HG03469 (cell line): ENCODE data around the gene BOLA1.
"Not testable (repeated sequence)": the region's sequence is repeated elsewhere in the genome, so short reads cannot be mapped to it uniquely, and the experiment has no call there.

Source experiments
- ATAC-seq: cut with Tn5 transposase; IDR thresholded peaks from one replicate; pipeline ENCODE4 v1.9.1; 2021; ENCODE audit warnings: mild to moderate bottlenecking, moderate library complexity, moderate number of reproducible peaks; ENCODE audit not compliant: unreplicated experiment

Gene BOLA1

DNA sequence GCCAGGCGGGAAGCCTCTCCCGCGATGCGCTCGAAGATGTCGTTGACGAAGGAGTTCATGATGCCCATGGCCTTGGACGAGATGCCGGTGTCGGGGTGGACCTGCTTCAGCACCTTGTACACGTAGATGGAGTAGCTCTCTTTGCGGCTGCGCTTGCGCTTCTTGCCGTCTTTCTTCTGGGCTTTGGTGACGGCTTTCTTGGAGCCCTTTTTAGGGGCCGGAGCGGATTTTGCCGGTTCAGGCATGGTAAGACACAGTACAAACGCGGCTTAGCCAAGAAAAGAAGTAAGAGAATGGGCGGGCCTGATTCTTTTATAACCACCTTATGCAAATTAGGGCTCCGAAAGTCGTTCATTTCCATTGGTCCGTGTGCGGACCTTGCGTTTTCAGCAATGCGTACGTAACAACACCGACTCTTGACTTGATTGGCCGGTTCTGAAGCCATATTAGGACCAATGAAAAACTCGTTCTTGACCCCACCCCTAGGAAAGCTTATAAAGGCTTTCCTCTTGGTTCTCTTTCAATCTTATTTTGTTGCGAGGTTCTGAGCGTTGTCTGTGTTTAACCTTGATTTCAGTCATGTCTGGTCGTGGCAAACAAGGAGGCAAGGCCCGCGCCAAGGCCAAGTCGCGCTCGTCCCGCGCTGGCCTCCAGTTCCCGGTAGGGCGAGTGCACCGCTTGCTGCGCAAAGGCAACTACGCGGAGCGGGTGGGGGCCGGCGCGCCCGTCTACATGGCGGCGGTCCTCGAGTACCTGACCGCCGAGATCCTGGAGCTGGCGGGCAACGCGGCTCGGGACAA lies 12.8 kb upstream of the BOLA1 start:
- ATAC-seq, result peak; percentile 33

DNA sequence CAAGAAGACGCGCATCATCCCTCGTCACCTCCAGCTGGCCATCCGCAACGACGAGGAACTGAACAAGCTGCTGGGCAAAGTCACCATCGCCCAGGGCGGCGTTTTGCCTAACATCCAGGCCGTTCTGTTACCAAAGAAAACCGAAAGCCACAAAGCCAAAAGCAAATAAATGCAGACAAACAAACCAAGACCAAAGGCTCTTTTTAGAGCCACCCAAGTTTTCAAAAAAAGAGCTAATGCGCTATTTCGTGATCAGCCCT lies 12.2 kb upstream of the BOLA1 start:
- not testable (repeated sequence) for ATAC-seq

DNA sequence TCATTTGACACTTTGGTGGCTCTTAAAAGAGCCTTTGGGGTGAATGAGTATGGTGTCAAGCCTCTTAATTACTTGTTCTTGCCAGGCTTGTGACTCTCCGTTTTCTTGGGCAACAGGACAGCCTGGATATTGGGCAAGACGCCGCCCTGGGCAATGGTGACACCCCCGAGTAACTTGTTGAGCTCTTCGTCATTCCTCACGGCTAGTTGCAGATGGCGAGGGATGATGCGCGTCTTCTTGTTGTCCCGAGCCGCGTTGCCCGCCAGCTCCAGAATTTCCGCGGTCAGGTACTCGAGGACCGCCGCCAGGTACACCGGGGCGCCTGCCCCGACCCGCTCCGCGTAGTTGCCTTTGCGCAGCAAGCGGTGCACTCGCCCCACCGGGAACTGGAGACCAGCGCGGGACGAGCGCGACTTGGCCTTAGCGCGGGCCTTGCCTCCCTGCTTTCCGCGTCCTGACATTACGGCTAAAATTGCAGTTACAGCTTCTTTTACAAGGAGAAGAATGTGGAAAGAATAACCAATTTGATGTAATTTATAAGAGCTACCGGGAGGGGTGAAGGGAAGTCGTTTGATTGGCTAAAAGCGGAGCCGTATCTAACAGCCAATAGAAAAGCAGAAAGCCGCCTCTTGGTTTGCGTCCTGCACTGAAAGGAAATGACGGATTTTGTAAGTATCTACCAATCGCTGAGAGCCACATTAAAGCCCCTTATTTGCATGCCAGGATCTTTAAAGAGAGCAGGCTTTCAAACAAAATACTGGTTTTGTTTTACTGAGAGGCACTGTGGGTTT lies 11.7 kb upstream of the BOLA1 start:
- peak; percentile 36 for ATAC-seq

DNA sequence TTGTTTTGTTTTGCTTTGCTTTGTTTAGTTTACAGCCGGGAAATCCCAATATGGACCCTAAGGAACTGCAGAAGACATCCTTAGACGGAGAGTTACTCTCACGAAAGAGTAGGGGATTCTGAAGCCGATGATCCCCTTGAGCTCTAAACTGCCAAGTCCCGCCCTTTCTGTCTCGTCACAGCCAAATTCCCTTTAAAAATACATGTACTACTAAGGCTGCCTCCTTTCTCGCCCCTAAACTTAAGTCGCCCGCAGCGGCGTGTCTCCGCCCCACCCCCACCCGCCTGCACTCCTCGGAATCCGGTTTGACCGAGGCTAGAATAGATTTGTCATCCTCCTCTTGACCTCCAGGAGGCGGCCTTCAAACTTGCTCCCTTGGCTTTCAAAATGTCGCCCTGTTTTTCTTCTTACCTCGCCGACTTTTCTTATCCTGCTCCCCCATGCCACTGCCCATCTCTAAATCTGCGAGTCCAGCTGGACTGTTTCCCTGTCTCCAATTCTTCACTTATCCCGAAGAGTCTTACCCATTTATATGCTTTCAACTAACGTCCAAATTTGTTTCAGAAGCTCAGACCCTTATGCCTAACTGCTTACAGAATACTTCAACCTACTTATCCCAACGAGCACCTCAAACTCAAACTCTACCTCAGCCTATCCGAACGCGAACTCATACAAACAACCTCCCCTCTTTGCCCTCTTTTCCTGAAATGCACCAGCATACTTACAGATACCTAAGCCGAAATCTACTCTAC lies 10.9 kb upstream of the BOLA1 start:
- ATAC-seq, result peak; percentile 6

DNA sequence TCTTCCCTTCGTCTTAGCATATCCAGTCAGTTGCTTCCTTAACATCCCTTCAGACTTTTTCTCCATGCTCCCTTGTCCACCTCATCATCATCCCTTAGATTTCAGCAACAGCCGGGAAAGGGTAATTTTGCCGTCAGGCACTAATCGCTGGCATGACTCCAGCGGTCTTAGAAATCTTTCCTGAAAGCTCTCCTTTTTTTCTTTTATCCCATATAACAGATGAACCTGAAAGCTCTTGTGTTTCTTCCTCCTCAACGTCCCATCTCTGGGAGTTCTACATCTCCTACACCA lies 10.4 kb upstream of the BOLA1 start:
- no peak for ATAC-seq

DNA sequence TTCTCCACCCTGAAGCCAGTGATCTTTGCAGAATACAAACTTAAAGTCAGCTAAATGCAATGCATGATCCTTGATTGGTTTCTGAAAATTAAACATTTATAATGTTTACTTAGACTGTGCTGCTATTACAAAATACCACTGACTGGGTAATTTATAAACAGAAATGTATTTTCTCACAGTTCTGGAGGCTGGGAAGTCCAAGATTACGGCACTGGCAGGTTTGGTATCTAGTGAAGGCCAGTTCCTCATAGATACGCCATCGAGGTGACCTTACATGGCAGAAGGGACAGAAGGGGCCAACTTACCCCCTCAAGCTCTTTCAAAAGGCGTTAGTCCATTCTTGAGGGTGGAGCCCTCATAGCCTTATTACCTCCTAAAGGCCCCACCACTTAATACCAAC lies 2.8 kb upstream of the BOLA1 start:
- no peak for ATAC-seq

DNA sequence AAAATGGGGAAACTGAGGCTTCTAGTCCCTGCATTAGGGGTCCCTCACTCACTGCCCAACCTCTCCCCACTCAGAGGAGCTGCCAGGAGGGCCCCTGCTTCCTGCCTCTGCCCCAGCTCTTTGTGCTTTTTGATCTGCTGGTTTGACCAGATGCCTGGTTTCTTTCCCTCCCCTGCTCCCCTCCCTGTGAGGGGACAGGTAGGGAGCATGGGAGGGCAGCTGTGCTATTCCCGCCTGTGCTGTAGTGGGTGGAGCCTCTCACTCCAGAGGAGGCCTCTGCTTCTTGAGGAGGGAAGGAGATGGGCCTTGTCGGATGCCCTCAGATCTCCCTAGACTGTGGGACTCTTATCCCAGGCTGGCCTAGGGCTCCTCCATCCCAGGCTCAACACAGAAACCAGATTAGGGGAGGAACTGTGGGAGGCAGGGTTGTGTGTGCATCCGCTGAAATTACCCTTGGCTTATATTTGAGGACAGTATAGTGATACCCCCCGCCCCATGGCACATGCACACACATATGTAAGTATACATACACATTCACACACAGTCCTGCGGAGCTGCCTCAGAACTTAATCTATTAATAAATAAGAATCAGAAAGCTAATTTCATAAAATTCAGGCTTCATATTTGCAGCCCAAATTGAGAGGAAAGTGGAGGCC lies 4.6 kb downstream of the BOLA1 start:
- no peak for ATAC-seq

DNA sequence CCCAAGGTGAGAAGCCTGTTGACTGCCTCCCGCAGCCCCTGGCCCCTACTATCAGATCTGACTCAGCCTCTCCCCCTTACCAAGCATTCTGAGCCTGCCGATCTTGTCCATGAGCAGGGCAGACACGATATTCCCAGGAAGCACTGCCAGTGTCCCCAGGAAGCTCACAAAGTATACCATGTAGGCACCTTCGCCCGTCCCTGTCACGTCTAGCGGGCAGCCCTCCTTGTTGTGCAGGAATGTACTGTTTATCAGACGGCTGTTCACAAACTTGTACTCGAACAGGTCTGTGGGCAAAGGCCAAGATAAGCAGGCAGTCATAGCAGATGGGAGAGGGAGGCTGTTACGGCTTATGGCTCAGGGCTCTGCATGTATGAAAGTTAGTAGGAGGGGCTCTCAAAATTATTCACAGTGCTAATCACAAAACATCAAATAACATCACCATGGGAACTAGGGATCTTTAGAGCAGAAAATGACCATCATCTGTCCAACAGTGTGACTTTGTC lies 7.3 kb downstream of the BOLA1 start:
- ATAC-seq, result no peak

DNA sequence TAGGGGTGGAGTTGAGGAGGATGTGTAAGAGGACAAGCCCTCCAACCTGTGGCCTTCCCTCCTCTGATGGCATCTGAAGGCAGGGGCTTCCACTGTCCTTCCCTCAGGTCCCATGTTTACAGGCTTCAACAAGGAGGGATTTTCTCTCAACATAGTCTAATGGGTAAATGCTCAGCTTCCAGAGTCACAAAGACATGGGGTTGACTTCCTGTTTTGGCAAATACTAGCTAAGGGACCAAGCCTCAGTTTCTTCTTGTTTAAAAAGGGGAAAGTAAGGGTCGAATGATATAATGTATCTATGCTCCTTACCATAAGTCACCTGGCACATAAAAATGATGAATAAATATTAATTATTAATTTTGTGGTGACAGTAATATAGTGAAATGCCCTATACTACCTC lies 15.2 kb downstream of the BOLA1 start:
- ATAC-seq, result no peak

DNA sequence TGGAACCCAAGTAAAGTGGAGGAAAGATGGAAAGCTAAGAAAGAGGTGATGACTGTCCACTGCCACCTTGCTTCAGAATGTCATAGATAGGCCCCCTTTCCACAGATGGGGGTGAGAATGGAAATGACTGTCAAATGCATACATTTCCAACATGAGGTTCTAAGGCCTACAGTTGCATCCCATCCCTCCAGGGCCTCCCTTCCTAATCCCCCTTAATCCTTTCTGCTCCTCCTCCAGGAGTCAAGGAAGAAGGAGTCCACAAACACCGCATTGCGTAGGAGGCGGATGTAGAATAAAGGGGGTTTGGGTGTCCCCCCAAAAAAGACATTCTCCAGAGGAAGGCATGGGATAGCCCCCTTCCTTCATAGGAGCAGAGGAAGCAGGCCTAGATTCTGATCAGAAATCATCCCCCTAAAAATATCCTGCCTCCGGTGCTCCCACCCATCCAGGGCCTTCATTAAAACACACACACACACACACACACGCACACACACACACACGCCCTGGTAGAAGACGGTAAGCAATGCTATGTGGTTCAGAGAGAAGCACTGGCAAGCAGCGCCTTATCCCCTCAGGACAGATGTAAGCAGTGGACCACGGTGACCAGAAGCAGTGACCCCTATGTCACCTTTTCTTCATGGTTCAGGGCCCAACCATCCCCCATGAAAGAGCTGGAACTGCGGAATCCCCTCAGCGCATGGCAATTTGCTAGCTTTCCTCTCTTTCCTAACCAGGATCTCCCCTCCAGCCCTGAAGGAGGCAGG lies 16.2 kb downstream of the BOLA1 start:
- no peak for ATAC-seq

DNA sequence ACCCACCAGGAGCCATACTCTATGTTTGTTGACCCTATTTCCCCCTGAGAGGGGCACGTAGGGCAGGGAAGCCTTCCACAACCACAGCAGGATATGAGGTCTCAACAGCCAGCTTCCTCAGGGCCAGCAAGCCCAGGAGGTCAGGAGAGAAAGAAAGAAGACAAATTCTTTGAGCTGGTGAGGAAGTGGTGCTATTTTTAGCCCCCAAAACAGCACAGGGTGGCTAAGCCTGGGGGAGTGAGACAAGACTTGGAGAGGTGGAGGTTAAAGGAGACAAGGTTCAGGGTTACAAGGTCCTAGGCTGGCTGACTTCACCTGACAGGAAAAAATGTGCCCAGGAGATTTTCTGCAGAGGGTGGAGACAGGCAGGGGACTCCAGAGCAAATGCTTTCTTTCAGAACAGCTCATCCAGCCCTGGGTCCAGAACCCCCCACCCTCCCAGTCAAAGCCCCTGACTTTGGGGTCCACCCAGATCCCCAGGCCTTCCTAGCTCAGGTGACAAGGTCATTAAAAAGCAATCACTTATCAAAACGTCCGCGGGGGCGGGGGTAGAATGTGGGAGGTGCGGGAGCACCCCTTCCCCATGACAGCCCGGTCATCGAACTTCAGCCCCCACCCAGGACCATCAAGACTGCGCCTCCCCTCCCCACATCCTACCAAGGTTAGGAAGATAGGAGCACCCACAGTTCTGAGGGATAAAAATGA lies 17.0 kb downstream of the BOLA1 start:
- no peak for ATAC-seq

DNA sequence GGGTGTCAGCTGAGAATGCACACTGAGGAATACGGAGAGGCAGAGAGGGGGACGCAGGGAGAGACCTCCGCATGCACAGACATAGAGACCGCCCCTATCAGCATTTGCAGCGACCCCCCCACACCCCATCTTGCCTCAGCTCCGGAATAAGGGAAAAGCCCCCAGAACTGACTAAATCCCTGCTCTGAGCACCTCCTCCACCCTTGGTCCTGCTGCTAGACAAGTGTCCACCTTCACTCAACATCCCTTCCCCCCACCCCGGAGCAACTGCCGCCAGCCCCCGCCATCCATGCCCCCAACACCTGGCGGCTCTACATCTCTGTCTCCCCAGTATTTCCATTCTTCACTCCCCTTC lies 17.5 kb downstream of the BOLA1 start:
- ATAC-seq, result no peak

DNA sequence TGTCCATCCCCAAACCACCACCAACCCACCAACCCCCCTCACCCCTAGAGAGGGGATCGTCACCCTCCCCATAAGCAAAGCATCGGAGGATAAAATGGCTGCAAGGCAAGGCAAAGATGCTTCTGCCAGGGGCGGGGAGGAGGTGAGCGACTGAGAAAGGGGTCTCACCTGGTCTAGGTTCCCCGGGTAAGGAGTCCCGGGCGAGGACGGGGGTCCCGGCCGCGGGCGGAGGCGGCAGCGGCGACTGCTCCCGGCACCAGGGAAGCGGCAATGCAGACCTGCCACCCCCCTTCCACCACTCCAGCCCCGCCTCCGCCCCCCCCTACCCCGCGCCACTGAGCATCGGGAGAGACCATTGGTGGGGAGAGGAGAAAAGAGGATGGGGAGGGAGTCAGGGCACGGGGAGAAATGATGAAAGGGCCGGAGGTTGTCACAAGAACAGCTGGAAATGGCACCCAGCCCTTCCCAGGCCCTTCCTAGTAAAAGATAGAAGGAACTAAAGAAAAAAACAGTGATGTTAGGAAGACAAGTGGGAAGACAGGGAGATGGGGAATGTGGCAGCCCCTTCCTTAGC lies 18.3 kb downstream of the BOLA1 start, which contains the start of gene SV2A:
SV2A (minus strand) TSS at position 274 of the 574 bp plus-strand sequence. CDS start 4,004 bp downstream, outside the sequence.
- ATAC-seq, result no peak

DNA sequence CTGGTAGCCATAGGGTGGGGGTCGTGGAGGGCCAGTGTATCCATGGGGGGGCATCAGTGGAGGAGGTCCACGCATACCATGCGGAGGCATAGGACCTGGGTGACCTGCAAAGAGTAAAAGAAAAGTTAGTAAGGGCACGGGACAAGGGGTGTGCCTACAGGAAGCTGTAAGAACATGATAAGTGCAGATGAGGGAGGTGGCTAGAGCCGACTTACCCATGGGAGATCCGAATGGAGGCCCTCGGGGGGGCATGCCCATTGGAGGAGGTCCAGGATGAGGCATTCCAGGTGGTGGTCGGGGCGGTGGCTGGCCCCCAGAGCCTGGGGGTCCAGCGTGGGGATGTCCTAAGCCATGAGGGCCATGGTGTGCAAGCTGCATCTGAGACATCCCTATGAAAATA lies 24.3 kb downstream of the BOLA1 start:
- no peak for ATAC-seq

DNA sequence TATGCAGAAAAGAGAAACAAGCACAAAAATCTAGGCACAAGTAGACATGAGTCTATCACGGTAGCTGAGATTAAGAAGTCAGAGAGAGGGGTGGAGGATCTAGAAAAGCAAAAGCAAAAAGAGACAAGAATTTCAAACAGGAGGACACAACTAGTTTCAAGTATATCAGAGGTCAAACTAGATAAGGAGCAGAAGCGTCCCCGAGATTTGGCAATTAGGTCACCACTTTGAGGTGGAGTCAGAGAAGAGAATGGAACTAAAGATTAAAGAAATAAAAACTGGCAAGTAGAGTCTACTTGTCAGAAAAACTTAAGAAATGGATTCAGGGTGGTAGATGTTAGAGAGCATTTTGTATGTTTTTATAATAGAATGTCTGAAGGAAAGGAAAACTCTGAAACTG lies 26.0 kb downstream of the BOLA1 start:
- no peak for ATAC-seq

DNA sequence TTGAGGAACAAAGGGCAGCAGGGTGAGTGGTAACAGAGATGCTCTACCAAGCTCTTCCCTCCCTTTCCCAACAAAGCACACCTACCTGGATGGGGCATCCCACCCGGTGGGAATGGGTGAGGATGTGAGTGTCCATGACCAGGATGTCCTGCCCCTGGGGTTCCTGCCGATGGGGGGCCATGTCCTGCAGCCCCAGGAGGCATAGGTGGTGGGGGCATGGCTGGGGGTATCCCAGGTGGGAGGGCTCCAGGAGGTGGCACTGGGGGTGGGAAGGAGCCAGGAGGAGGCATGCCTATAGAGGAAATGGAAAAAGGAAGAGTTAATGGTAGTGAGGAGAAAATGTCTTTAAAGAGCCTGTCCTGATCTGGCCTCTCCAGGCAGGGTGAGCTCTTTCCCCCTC lies 26.4 kb downstream of the BOLA1 start:
- no peak for ATAC-seq

DNA sequence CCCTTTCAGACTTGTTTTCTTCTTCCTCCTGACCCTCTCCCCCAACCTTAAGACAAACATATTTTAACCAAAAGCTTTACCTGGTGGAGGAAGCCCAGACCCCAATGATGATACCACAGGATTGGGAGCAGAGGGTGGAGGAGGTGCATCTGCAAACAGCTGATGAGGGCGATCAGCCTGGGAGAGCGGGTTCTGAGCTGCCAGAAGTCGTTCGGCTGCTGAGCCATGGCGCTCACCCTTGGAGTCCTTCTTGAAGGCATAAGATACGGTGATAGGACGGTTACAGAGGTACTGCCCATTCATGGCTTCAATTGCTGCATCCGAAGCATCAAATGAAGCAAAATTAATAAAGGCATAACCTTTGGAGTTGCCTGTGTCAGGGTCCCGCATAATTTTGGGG lies 26.9 kb downstream of the BOLA1 start:
- ATAC-seq, result no peak

DNA sequence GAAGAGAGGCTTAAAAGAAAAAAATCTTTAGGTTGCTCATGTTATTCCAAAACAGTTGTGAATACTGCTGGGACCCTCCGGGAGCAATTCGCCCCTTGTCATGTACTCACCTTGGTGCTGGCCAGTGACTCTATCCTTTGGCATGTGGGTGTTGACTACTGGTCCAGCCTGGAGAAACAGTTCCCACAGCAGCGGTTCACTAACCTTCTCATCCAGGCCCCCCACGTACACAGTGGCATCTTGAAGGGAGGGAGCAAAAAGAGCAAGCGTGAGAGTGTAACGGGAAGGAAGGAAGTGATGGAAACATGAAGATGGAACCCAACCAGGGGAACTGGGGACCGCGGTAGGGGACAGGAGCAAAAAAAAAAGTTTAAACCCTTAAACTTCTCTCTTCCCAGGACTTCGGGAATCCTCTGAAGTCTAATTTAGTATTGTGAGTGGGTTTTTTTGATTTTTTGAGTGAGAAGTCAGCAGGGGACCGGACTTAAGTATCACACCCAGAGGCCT lies 27.7 kb downstream of the BOLA1 start:
- ATAC-seq, result no peak
